Activated effector memory CD4-positive, alpha-beta T cell treated with anti-CD3 and anti-CD28 coated beads, Interleukin-2, amount 50 U/mL, for 16 hours (primary cell): ENCODE measurements around the gene YWHAH.

Experiments used
- DNase-seq: peaks from one replicate; pipeline ENCODE4 v3.0.0-alpha.2; 2020

Gene YWHAH

GRCh38 chr22:31943978-31944699 lies at the start of gene YWHAH:
TSS of gene YWHAH (plus strand) at chr22:31944535. CDS start at chr22:31944734, 199 bp downstream.
- peak; percentile 95 for DNase-seq

DNA sequence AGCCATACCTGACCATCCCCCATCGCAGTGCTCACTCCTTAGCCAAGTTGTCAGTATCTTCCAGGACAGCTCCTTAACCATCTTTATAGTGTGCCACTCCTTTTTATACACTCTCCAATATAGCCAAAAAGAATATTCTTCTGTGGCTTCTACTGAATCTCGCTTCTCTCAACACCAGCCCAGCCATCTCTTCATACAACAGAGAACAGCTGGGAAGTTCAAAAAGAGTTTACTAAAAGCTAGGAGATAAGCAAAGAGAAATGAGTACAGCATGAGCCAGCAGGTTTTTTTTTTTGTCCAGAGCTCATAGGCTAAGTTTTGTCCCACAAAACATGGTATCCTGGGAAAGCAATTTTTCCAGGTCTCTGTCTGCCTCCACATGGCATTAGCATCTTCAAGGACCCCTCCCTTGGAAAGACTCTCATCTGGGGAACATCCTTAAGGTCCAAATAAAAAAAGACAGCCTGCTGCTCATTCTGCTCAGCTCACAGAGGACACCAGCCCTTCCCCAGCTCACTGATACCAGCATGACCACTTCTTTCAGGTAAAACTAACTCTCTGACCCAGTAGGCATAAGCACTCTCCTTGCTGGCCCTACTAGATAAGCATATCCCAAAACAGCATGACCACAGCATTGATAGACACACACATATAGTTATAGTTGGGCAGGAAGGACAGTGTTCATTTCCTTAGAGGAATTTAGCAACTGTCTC lies 48.8 kb upstream of the YWHAH start:
- no peak for DNase-seq

GRCh38 chr22:31896472-31896871 lies 47.9 kb upstream of the YWHAH start:
- DNase-seq = no peak

GRCh38 chr22:31897842-31898805 lies 46.2 kb upstream of the YWHAH start:
- DNase-seq = no peak

DNA sequence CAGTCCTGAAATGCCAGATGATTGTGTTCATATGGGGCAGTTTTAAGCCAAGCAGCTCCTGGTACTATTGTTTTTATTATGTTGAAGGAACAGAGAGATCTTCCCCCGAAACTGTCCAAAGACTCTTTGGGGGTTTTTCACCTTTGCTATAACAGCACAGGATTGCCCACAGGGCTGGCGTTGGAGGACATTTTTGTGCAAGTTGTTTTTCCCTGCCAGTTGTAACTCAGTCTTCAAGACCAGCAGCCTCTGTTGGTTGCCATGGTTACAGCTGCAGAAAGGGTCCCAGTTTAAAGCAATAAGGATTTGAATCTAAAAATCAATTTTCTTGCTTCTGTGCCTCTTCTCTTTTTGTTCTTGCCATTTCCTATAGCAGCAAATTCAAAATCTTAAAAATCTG lies 45.4 kb upstream of the YWHAH start:
- no peak for DNase-seq

- DNase-seq = no peak
These were observed 44.7 kb upstream of the YWHAH start for GRCh38 chr22:31899669-31900068.

DNA sequence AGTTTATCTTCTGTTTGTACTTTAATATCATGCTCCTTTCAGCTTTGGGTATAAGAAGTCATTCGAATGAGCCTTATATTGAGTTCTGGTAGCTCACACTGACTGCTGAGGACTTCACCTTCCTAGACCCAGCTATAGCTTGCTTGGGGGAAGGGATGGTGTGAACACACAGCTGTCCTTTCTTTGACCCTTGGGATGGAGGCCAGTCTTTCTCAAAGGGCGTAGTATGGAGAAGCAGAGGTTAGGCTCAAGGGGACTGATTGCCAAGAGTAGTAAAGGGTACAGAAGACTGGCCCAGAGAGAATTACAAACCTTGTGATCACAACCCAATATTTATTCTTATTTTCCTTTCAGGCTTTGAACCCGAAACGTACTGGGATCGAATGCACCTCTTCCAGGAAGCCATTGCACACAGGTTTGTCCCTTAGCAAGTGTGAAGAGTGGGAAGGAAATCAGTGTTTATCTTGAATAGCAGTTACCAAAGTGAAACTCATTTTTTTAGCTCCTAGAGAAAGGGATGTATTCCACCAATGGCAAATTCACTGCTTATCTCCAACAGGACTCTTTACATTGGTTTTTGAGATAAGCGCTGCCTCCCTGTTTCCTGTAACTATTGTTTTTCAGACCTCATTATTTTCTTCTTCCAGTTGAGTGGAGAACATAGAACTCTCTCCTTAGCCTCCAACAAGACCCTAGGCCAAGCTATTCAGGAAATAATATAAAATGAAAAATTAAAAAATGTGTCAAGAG lies 42.8 kb upstream of the YWHAH start:
- no peak for DNase-seq

DNA sequence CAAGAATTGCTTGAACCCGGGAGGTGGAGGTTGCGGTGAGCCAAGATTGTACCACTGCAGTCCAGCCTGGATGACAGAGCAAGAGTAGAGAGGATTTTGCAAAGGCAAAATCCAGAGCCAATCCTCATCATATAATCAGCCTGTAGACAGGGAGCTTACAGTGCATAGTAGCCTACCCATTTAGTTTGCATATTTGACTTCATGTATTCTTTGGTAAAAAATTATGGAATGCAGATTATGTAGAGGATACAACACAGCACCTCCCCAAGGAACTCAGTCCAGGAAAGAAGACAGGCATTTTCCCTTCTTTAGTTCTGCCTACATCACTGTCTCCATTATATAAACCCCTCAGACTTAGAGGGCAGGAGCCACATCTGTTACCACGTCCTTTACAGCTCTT lies 39.7 kb upstream of the YWHAH start:
- no peak for DNase-seq

- DNase-seq = no peak
These were observed 39.0 kb upstream of the YWHAH start for GRCh38 chr22:31905356-31905755.

GRCh38 chr22:31906086-31906485 lies 38.2 kb upstream of the YWHAH start:
- no peak for DNase-seq

DNA sequence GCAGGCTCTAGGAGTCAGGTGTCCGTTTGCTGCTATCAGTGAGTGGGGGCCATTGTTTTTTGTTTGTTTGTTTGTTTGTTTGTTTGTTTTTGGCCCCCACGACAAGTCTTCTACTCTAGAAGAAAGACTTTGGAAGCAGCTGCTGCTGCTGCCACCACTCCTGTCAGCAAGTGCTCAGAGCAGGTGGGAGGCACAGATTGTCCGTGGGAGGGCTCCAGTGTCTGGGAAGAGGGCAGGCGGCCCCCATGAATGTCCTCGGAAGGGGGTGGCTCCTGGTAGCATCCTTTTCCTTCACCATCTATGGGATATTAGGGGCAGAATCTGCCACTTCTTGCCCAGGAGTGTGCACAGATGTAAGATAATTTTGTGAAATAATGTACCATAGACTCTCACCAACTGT lies 37.8 kb upstream of the YWHAH start:
- DNase-seq = no peak

DNA sequence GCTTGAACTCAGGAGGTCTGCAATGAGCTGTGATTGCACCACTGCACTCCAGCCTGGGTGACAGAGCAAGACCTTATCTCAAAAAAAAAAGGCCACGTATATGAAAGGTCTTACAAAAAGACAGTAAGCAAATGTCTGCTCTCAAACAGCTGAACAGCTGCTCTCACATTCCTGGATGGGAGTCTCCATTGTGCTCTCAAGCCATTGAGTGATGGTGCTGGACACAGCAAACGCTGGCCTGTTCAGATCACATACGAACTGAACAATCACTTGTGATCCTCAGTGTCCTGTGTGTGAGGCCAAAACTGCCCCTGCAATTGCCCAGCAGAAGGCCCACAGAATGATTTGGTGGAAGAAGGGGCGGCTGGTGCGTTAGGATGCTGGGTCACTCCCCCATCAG lies 34.4 kb upstream of the YWHAH start:
- DNase-seq = no peak

GRCh38 chr22:31911565-31912406 lies 32.5 kb upstream of the YWHAH start:
- no peak for DNase-seq

DNA sequence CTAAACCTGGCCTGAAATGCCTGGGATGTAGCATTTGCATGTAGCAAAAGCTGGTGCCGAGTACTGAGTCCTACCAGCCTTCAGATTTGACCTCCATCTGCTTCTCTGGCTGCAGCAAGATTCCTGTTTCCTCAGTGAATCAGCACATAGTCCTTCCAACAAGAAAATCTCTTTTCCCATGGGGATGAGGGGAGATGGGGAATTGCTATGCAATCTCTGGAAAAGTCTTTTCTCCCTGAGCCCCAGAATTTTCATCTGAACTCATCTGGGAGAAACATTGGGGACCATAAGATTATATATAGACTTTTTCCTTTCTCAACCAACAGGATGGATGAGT lies 32.0 kb upstream of the YWHAH start:
- DNase-seq = no peak

GRCh38 chr22:31915586-31915985 lies 28.7 kb upstream of the YWHAH start:
- no peak for DNase-seq

- DNase-seq = no peak
These were observed 27.0 kb upstream of the YWHAH start for GRCh38 chr22:31917227-31917921.

DNA sequence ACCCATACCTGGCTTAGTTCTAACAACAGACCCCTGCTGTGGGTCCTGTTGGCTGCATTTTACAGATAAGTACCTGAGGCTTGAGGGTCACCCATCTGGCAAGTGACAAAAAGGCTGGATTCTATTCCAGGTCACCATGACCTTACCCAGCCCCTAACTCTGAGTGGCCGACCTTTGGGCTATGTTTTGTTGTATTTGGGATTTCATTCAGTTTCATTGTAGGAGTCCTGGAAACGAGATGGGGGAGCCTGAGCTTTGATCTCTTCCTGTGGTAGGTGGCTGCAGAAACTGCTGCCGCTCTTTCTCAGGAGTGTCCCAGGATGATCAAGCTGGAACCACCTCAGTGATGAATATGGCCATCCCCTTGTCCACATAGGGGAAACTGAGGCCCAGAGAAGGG lies 24.6 kb upstream of the YWHAH start:
- DNase-seq = no peak

- no peak for DNase-seq
These were observed 24.0 kb upstream of the YWHAH start for GRCh38 chr22:31920306-31920705.

GRCh38 chr22:31921106-31921505 lies 23.2 kb upstream of the YWHAH start:
- no peak for DNase-seq

DNA sequence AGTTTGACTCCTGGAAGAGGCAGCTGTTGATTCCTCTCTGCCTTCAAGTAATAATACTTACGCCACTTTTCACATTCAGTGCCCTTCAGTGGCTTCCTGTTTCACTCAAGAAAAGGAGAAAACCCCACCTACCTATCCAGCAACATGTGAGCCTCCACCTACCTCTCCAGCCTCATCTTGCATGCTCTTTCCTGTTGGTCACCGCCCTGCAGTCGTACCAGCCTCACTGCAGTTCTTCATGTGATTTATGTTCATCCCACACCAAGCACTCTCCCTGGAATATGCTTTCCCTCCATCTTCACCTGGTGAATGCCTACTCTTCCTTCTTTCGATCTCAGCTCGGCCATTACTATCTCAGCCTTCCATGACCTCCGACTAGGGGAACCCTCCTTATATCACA lies 21.8 kb upstream of the YWHAH start:
- DNase-seq = no peak

DNA sequence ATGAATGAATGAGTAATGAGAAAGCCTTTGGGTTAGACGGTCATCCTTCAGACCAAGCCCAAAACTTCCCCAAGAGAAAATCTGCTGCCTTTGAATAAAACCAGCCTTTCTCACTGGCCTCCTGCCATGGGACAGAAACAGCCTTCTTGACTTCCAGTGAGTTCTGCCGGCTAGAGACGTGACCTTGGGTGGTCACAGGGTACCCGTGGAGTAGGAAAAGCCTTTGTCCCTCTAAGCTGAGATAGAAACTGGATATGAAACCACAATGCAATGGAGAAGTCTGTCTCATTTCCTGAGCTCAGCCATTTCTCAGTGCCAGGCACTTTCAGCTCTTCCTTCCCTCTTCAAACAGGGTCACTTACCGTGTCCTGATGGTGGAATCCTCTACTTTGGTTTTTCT lies 21.2 kb upstream of the YWHAH start:
- no peak for DNase-seq
